SKM-1 (cell line): ENCODE data around the gene CCT3.
A peak's percentile ranks its signal among the peaks of the same experiment; 100 is the strongest.
"Not testable (repeated sequence)": the region's sequence is repeated elsewhere in the genome, so short reads cannot be mapped to it uniquely, and the experiment has no call there.

Source experiments
- DNase-seq: peaks from one replicate; lab custom pipeline; 2025; ENCODE audit not compliant: unreplicated experiment; lab: John Stamatoyannopoulos, UW

Gene CCT3

GRCh38 chr1:156368889-156369684, 31.0 kb upstream of the CCT3 start, which contains the start of gene RHBG:
Gene RHBG, plus strand, starts transcription at chr1:156369211. Its CDS starts 39 bp downstream, at chr1:156369250.
- no peak for DNase-seq

GRCh38 chr1:156368157-156368658, 30.1 kb upstream of the CCT3 start:
- DNase-seq, result no peak

DNA sequence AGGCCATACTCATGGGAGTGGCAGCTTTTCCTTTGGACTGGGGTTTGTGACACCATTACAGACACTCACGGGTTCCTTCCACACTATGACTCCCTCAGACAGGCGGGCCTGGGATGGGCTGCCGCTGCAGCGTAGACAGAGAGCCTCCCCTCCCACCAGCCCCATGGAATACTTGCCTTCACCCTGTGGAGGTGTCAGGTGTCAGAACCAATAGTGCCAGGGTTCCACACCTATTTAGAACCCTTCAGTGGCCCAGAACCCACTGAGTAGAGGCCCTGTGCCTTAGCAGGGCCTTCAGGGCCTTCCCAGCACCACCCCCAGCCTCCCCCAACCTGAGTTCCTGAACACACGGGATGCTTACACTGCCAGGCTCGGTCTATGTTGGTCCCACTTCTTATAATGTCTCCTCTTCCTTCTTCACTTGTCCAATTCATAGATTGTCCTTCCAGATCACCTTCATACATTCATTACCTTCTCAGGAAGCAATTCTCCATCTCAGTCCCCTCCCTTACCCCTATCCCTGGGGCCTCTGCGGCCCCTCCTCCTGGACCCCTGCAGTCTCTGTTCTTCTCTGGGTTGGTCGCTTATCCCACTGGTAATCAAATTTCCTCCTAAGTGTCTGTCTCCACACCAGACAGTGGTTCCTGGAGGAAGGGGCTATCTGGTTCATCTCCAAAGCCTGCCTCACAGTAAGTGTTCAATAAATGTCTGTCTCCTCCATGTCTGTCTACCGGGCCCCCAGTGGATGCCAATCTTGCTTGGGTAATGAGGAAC, 29.5 kb upstream of the CCT3 start:
- DNase-seq, result no peak

DNA sequence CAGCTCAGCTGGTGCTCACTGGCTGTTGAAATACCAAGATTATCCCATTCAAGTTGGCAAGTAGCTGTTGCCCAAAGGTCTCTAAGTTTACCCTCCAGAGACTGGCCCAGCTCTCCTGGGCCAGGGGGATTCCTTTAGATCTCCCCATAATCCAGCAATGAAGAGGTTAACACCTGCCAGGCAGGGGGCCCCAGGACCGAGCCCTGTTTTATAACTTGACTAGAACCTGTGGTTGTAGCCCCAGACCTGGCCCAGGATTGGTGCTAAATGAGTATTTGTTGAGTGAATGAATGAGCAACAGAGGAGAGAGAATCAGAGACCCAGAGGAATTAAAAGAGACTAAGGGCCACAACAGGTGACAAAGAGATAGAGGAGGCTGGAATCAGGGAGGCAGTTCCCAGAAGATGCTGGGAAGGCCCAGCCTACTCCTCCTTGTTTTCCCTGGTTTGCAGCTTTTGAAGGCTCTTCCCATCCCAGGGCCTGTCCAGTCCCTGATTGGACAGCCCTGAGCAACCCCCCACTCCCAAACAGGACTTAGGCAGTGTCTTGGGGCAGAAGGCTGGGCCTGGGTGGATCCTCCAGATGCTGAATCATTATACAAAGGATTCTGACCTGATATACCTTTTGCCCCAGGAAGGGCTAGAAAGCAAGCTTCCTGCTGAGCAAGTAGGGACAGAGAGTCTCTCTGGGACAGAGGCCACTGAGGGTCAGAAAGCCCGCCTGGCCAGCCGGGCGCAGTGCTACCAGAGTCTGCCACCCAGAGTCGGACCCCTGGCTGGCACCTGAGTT, 28.5 kb upstream of the CCT3 start:
- DNase-seq, result no peak

DNA sequence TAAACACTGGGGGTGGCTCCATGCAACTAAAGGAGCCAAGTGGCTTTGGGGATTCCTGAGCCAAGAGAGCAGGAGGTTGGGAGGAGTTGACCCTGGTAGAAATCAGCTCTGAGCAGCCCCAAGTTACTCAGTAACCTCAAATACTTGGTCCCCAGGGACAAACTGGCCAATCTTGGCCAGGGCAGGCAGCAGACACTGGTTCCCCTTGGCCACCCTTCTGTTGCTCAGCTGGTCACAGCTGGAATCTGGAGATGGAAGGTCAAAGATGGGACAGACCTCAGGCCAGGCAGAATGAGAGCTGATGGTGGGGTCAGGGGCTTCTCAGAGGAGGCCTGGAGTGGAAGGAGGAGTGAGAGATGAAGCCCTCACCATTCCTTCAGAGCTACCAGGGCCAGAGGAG, 27.7 kb upstream of the CCT3 start:
- no peak for DNase-seq

DNA sequence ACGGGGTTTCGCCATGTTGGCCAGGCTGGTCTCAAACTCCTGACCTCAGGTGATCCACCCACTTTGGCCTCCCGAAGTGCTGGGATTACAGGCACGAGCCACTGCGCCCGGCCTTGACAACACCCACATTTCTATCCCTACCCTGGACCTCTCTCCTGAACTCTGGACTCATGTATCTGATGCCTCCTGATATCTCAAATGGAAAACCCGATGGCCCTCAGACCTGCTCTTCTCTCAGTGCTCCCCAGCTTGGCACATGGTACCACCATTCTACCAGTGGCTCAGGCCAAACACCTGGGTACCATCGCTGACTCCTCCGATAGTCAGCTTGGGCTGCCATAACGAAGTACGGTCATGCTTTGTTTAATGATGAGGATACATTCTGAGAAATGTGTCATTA, 22.4 kb upstream of the CCT3 start:
- DNase-seq, result no peak

DNA sequence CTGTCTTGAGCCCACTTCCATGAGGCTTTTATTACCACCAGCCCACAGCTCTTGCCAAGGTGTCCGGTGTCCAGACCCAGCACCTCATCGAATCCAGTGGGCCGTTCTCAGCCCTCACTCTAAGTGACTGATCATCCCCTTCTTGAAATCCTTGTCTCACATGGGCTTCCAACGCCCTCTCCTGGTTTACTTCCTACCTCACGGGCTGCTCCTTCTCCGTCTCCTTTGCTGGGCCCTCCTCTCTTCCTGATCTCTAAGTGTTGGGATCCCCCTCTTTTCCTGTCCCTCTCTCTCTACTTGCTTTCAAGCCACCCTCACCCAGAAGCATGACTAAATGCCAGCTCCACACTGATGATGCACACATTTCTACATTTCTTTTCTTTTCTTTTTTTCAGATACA, 21.9 kb upstream of the CCT3 start:
- no peak for DNase-seq

GRCh38 chr1:156359249-156359648, 21.2 kb upstream of the CCT3 start:
- no peak for DNase-seq

DNA sequence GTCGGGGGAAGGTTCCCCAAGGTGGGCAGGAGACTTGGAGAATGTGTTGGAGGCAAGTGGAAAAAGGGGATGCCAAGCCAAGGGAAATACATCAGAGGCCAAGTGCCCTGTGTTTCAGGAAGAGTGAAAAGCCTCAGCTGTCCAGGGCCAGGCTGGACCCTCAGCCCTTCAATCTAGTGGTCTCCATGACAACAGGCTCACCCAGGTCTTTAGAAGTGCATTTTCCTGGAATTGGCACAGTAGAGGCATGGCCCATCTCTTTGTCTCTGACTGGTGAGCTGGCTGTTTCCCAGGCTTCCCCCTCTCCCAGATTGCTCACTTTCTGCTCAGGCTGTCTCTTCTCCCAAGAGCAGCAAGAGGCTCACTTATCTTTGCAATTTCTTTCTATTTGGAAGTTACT, 20.5 kb upstream of the CCT3 start:
- no peak for DNase-seq

GRCh38 chr1:156357977-156358376, 19.9 kb upstream of the CCT3 start:
- DNase-seq, result no peak

- peak; percentile 27 for DNase-seq
Observed at GRCh38 chr1:156356875-156357534, 18.9 kb upstream of the CCT3 start.

- DNase-seq, result no peak
Observed at GRCh38 chr1:156356262-156356874, 18.3 kb upstream of the CCT3 start.

GRCh38 chr1:156352481-156352880, 14.4 kb upstream of the CCT3 start:
- not testable (repeated sequence) for DNase-seq

- DNase-seq, result no peak
Observed at GRCh38 chr1:156347331-156347730, 9.2 kb upstream of the CCT3 start.

GRCh38 chr1:156346636-156347035, 8.5 kb upstream of the CCT3 start:
- no peak for DNase-seq

DNA sequence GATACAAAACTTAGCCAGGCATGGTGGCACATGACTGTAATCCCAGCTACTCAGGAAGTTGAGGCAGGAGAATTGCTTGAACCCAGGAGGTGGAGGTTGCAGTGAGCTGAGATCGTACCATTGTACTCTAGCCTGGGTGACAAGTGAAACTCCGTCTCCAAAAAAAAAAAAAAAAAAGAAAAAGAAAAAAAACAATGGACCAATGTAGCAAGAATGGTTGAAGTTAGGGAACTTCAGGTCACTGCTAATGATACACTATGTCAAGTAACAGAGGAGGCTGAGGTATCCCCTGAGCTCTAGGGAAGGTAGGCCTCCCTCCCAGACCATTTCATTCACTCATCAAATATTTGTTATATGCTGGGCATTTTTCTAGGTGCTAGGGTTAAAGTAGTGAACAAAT, 7.9 kb upstream of the CCT3 start:
- DNase-seq, result not testable (repeated sequence)

GRCh38 chr1:156344409-156344808, 6.3 kb upstream of the CCT3 start:
- no peak for DNase-seq

GRCh38 chr1:156342166-156342955, 4.3 kb upstream of the CCT3 start:
- no peak for DNase-seq

GRCh38 chr1:156337888-156338179, 258 bp downstream of the CCT3 start:
- DNase-seq, result no peak
